ENCODE results near the gene DGKZ. TPM values are rescaled to one million over a fixed set of nuclear protein-coding genes. Genes with fewer than 3 reads are reported as not detected.

DGKZ gene
- total RNA-seq, 4 donors from 2014 or later, result 13.5 to 55.3 (median 42.8) TPM

- Histone ChIP-seq H3K27me3 (peaks cover 3 to 14% of the 10 kb centered on the region in 2 donors), H3K36me3 (no peaks in the 10 kb centered on the region), H3K9me3 (no peaks in the 10 kb centered on the region), H3K4me3 (peak overlapping the region in 1 of 2 donors; percentile 22), H3K4me1 (peaks cover 0 to 19% of the 10 kb centered on the region in 2 donors), H3K27ac (no peak overlapping the region)
- intact Hi-C loops (cut with DNase I; ENCODE audit: low total_unique reads), result no loop called here
- DNase-seq, result no peak
- TF ChIP-seq CTCF (IDR thresholded peaks at IDR 0.05) (no peak), POLR2A (IDR thresholded peaks at IDR 0.05) (no peak)
Measured at GRCh38 chr11:46332568-46333393, 14.5 kb upstream of the DGKZ start.

GRCh38 chr11:46333394-46333947, 13.8 kb upstream of the DGKZ start:
- DNase-seq, result no peak
- Histone ChIP-seq H3K9me3 (no peaks in the 10 kb centered on the region), H3K4me1 (peaks cover 0 to 19% of the 10 kb centered on the region in 2 donors), H3K36me3 (no peaks in the 10 kb centered on the region), H3K27me3 (peaks cover 3 to 14% of the 10 kb centered on the region in 2 donors), H3K27ac (no peak overlapping the region), H3K4me3 (no peak overlapping the region)
- no peak for TF ChIP-seq POLR2A (IDR thresholded peaks at IDR 0.05)
- TF ChIP-seq CTCF (IDR thresholded peaks at IDR 0.05), result no peak
- intact Hi-C loops (cut with DNase I; ENCODE audit: low total_unique reads), result no loop called here

- H3K4me1 ChIP-seq, result peaks cover 0 to 19% of the 10 kb centered on the region in 2 donors
- TF ChIP-seq POLR2A (IDR thresholded peaks at IDR 0.05), result no peak
- TF ChIP-seq CTCF (IDR thresholded peaks at IDR 0.05), result no peak
- no peak overlapping the region for H3K27ac ChIP-seq
- no peaks in the 10 kb centered on the region for H3K9me3 ChIP-seq
- H3K36me3 ChIP-seq, result no peaks in the 10 kb centered on the region
- no peak overlapping the region for H3K4me3 ChIP-seq
- no peak for DNase-seq
- intact Hi-C loops (cut with DNase I; ENCODE audit: low total_unique reads), result no loop called here
- peaks cover 3 to 14% of the 10 kb centered on the region in 2 donors for H3K27me3 ChIP-seq
Measured at GRCh38 chr11:46334211-46334610, 13.1 kb upstream of the DGKZ start.

GRCh38 chr11:46335271-46335670, 12.0 kb upstream of the DGKZ start:
- H3K27me3 ChIP-seq, result peaks cover 3 to 14% of the 10 kb centered on the region in 2 donors
- intact Hi-C loops (cut with DNase I; ENCODE audit: low total_unique reads), result no loop called here
- no peak overlapping the region for H3K27ac ChIP-seq
- no peak overlapping the region for H3K4me3 ChIP-seq
- H3K4me1 ChIP-seq, result peaks cover 0 to 19% of the 10 kb centered on the region in 2 donors
- no peak for DNase-seq
- H3K36me3 ChIP-seq, result no peaks in the 10 kb centered on the region
- H3K9me3 ChIP-seq, result no peaks in the 10 kb centered on the region
- TF ChIP-seq CTCF (IDR thresholded peaks at IDR 0.05), result no peak

- TF ChIP-seq POLR2A (IDR thresholded peaks at IDR 0.05), result no peak
- no peaks in the 10 kb centered on the region for H3K9me3 ChIP-seq
- H3K4me3 ChIP-seq, result no peak overlapping the region
- H3K4me1 ChIP-seq, result peaks cover 0 to 13% of the 10 kb centered on the region in 2 donors
- H3K27ac ChIP-seq, result no peak overlapping the region
- no peak for DNase-seq
- peaks cover 3 to 14% of the 10 kb centered on the region in 2 donors for H3K27me3 ChIP-seq
- intact Hi-C loops (cut with DNase I; ENCODE audit: low total_unique reads), result no loop called here
- H3K36me3 ChIP-seq, result no peaks in the 10 kb centered on the region
Measured at GRCh38 chr11:46335890-46336562, 11.2 kb upstream of the DGKZ start.
